ENCODE results near the gene TGFBR3L. TPM values are rescaled to one million over a fixed set of nuclear protein-coding genes. Genes with fewer than 3 reads are reported as not detected.
"Not testable (repeated sequence)": the region's sequence is repeated elsewhere in the genome, so short reads cannot be mapped to it uniquely, and the experiment has no call there.

The TGFBR3L gene
- total RNA-seq, 1 donor from 2014 or later, result 2.8 TPM

GRCh38 chr19:7916955-7917266 is 2.3 kb downstream of the TGFBR3L start:
- Mint-ChIP-seq H3K9me3 (ENCODE audit: unreplicated experiment) (no peaks in the 10 kb centered on the region), H3K4me3 (ENCODE audit: unreplicated experiment) (peak overlapping the region; percentile 83), H3K4me1 (ENCODE audit: low read depth, unreplicated experiment) (peaks cover 3% of the 10 kb centered on the region), H3K27ac (ENCODE audit: unreplicated experiment) (peak overlapping the region; percentile 41), H3K36me3 (ENCODE audit: low read depth, unreplicated experiment) (no peaks in the 10 kb centered on the region), H3K27me3 (ENCODE audit: low read depth, unreplicated experiment) (peaks cover 13% of the 10 kb centered on the region)
- Histone ChIP-seq H3K36me3 (ENCODE audit: insufficient read depth, low read length) (no peaks in the 10 kb centered on the region), H3K4me2 (ENCODE audit: low read length) (peak overlapping the region; percentile 78), H2AFZ (ENCODE audit: low read depth, low read length) (no peak overlapping the region), H3K4me1 (ENCODE audit: insufficient read depth, low read length) (peaks cover 30% of the 10 kb centered on the region), H3K27ac (ENCODE audit: low read depth, low read length) (no peak overlapping the region), H4K20me1 (ENCODE audit: insufficient read depth, low read length) (peaks cover 15% of the 10 kb centered on the region), H3K4me3 (ENCODE audit: insufficient read depth, low read depth, low read length) (no peak overlapping the region), H3K9me3 (ENCODE audit: insufficient read depth, low read depth, low read length) (no peaks in the 10 kb centered on the region), H3K27me3 (ENCODE audit: insufficient read depth, low read length) (peaks cover 22% of the 10 kb centered on the region), H3K79me2 (ENCODE audit: insufficient read depth, low read length) (peaks cover 5% of the 10 kb centered on the region), H3K9ac (ENCODE audit: low read length) (no peak overlapping the region)
- FAIRE-seq (no peak), DNase-seq (ENCODE audit: low read depth) (no peak)
- peak; percentile 85 for TF ChIP-seq EZH2 (IDR thresholded peaks at IDR 0.05; ENCODE audit: insufficient read depth, low read length)
- no peak for TF ChIP-seq CTCF (IDR thresholded peaks at IDR 0.05; ENCODE audit: insufficient read depth, low read depth, low read length)

DNA sequence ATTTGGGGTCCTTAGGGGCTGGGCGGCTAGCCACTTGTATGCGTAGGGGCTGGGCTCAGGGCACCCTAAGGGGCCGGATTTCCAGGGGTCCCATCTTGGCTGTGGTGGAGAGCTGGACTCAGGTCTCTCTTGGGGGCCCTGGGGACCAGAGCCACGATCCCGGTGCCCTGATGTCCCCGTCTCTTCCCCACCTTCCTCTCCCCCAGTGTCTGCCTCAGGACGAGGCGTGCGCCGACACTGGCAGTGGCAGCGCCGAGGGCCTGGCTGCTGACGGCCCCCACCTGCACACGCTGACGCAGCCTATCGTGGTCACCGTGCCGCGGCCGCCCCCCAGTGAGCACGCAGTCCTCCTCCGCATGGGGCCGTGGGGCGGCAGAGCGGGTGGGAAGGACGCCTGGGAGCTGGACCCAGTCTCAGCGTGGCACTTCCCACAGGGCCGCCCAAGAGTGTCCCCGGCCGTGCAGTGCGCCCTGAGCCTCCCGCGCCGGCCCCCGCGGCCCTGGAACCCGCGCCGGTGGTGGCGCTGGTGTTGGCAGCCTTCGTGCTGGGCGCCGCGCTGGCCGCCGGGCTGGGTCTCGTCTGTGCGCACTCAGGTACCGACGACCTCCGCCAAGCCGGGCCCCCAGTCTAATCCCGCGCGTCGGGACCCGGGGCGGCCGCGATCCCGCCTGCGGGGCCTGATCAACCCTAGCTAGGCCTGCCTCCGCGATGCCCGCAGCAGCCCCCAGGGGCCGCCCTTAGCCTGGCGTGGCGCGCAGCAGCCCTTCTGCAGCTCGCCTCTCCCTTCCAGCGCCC is 2.8 kb downstream of the TGFBR3L start:
- Mint-ChIP-seq H3K36me3 (ENCODE audit: low read depth, unreplicated experiment) (no peaks in the 10 kb centered on the region), H3K4me1 (ENCODE audit: low read depth, unreplicated experiment) (peaks cover 3% of the 10 kb centered on the region), H3K9me3 (ENCODE audit: unreplicated experiment) (no peaks in the 10 kb centered on the region), H3K27ac (ENCODE audit: unreplicated experiment) (no peak overlapping the region), H3K4me3 (ENCODE audit: unreplicated experiment) (peak overlapping the region; percentile 83), H3K27me3 (ENCODE audit: low read depth, unreplicated experiment) (peaks cover 13% of the 10 kb centered on the region)
- Histone ChIP-seq H3K36me3 (ENCODE audit: insufficient read depth, low read length) (no peaks in the 10 kb centered on the region), H3K9me3 (ENCODE audit: insufficient read depth, low read depth, low read length) (no peaks in the 10 kb centered on the region), H3K79me2 (ENCODE audit: insufficient read depth, low read length) (peaks cover 6% of the 10 kb centered on the region), H2AFZ (ENCODE audit: low read depth, low read length) (peak overlapping the region; percentile 66), H3K27me3 (ENCODE audit: insufficient read depth, low read length) (peaks cover 22% of the 10 kb centered on the region), H3K27ac (ENCODE audit: low read depth, low read length) (no peak overlapping the region), H4K20me1 (ENCODE audit: insufficient read depth, low read length) (peaks cover 17% of the 10 kb centered on the region), H3K9ac (ENCODE audit: low read length) (no peak overlapping the region), H3K4me1 (ENCODE audit: insufficient read depth, low read length) (peaks cover 30% of the 10 kb centered on the region), H3K4me2 (ENCODE audit: low read length) (peak overlapping the region; percentile 78), H3K4me3 (ENCODE audit: insufficient read depth, low read depth, low read length) (no peak overlapping the region)
- peak; percentile 80 for TF ChIP-seq EZH2 (IDR thresholded peaks at IDR 0.05; ENCODE audit: insufficient read depth, low read length)
- TF ChIP-seq CTCF (IDR thresholded peaks at IDR 0.05; ENCODE audit: insufficient read depth, low read depth, low read length), result peak; percentile 10
- FAIRE-seq (no peak), DNase-seq (ENCODE audit: low read depth) (peak; percentile 19)

DNA sequence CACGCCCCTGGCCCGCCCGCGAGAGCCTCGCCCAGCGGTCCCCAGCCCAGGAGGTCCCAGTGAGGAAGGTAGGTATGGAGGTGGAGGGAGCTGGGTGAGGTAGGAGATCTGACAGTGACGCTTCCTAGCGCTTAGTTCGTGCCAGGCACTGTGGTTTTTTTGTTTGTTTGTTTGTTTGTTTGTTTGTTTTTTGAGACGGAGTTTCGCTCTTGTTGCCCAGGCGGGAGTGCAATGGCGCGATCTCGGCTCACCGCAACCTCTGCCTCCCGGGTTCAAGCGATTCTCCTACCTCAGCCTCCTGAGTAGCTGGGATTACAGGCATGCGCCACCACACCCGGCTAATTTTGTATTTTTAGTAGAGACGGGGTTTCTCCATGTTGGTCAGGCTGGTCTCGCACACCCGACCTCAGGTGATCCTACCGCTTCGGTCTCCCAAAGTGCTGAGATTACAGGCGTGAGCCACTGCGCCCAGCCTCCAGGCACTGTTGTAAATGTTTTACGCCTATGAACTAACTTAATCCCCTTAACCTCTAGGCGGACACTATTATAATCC is 3.5 kb downstream of the TGFBR3L start:
- not testable (repeated sequence) for H3K4me3 ChIP-seq (ENCODE audit: insufficient read depth, low read depth, low read length); H3K9me3 Mint-ChIP-seq (ENCODE audit: unreplicated experiment); H3K36me3 Mint-ChIP-seq (ENCODE audit: low read depth, unreplicated experiment); FAIRE-seq; H3K27ac ChIP-seq (ENCODE audit: low read depth, low read length); H3K9me3 ChIP-seq (ENCODE audit: insufficient read depth, low read depth, low read length); H3K4me1 Mint-ChIP-seq (ENCODE audit: low read depth, unreplicated experiment); DNase-seq (ENCODE audit: low read depth); H3K79me2 ChIP-seq (ENCODE audit: insufficient read depth, low read length); H3K36me3 ChIP-seq (ENCODE audit: insufficient read depth, low read length); H3K9ac ChIP-seq (ENCODE audit: low read length)
- Histone ChIP-seq H3K4me2 (ENCODE audit: low read length) (peak overlapping the region; percentile 78), H3K4me1 (ENCODE audit: insufficient read depth, low read length) (peaks cover 30% of the 10 kb centered on the region), H4K20me1 (ENCODE audit: insufficient read depth, low read length) (peaks cover 23% of the 10 kb centered on the region), H3K27me3 (ENCODE audit: insufficient read depth, low read length) (peaks cover 22% of the 10 kb centered on the region), H2AFZ (ENCODE audit: low read depth, low read length) (peak overlapping the region; percentile 24)
- Mint-ChIP-seq H3K27me3 (ENCODE audit: low read depth, unreplicated experiment) (peaks cover 13% of the 10 kb centered on the region), H3K4me3 (ENCODE audit: unreplicated experiment) (peak overlapping the region; percentile 71), H3K27ac (ENCODE audit: unreplicated experiment) (peak overlapping the region; percentile 58)

Data from astrocyte (in vitro differentiated cells and primary cell).